ENCODE results near the gene TMEM18.

The TMEM18 gene

GRCh38 chr2:693606-694005, 16.4 kb upstream of the TMEM18 start:
- Histone ChIP-seq H3K18ac (ENCODE audit: low read length) (no peak overlapping the region), H4K91ac (ENCODE audit: low read depth, low read length, poor library complexity) (no peak overlapping the region), H3K23ac (ENCODE audit: low read depth, low read length, poor library complexity) (no peak overlapping the region), H3K79me1 (ENCODE audit: low read depth, low read length) (no peaks in the 10 kb centered on the region), H2AFZ (ENCODE audit: low read length) (no peak overlapping the region), H3K4me1 (ENCODE audit: control insufficient read depth in 2 of 2, insufficient read depth in 1 of 2, low read depth in 1 of 2, low read length in 2 of 2) (no peaks in the 10 kb centered on the region), H3K9ac (ENCODE audit: low read depth, low read length, poor library complexity) (no peak overlapping the region), H2BK12ac (ENCODE audit: low read length) (no peak overlapping the region), H2BK120ac (ENCODE audit: low read depth, low read length) (no peak overlapping the region), H3K27me3 (ENCODE audit: control insufficient read depth in 3 of 3, insufficient read depth in 3 of 3, low read depth in 1 of 3, low read length in 3 of 3) (no peaks in the 10 kb centered on the region), H2BK5ac (ENCODE audit: low read length) (no peak overlapping the region), H3K14ac (ENCODE audit: low read length) (no peak overlapping the region), H3K4me2 (ENCODE audit: insufficient read depth, low read length, poor library complexity, severe bottlenecking) (no peak overlapping the region), H4K8ac (ENCODE audit: low read depth, low read length) (no peak overlapping the region), H3K4ac (ENCODE audit: low read length) (no peak overlapping the region), H3K9me3 (replicated peaks in 1 of 2; ENCODE audit: control insufficient read depth in 2 of 2, insufficient read depth in 1 of 2, low read depth in 1 of 2, low read length in 2 of 2) (peaks cover 0 to 2% of the 10 kb centered on the region in 2 donors), H3K27ac (replicated peaks; ENCODE audit: low read length) (no peak overlapping the region), H2AK5ac (ENCODE audit: low read depth, low read length) (no peak overlapping the region), H2BK15ac (ENCODE audit: low read length) (no peak overlapping the region), H3K4me3 (ENCODE audit: low read length in 2 of 2) (no peak overlapping the region), H3K36me3 (replicated peaks in 1 of 2; ENCODE audit: control insufficient read depth in 2 of 2, insufficient read depth in 2 of 2, low read length in 2 of 2) (no peaks in the 10 kb centered on the region)
- DNase-seq (ENCODE audit: low spot score): no peak
- no CpG with 5 or more reads among the region's 7 CpGs for WGBS, 2 donors (ENCODE audit: extremely low coverage in 2 of 2, insufficient read length in 2 of 2, insufficient replicate concordance in 1 of 2)

GRCh38 chr2:692767-693166, 15.6 kb upstream of the TMEM18 start:
- H3K4me2 ChIP-seq (ENCODE audit: insufficient read depth, low read length, poor library complexity, severe bottlenecking): no peak overlapping the region
- H4K8ac ChIP-seq (ENCODE audit: low read depth, low read length): no peak overlapping the region
- no peaks in the 10 kb centered on the region for H3K79me1 ChIP-seq (ENCODE audit: low read depth, low read length)
- H3K4me1 ChIP-seq (ENCODE audit: control insufficient read depth in 2 of 2, insufficient read depth in 1 of 2, low read depth in 1 of 2, low read length in 2 of 2): no peaks in the 10 kb centered on the region
- H3K36me3 ChIP-seq (replicated peaks in 1 of 2; ENCODE audit: control insufficient read depth in 2 of 2, insufficient read depth in 2 of 2, low read length in 2 of 2): no peaks in the 10 kb centered on the region
- no peak overlapping the region for H2BK120ac ChIP-seq (ENCODE audit: low read depth, low read length)
- H2BK5ac ChIP-seq (ENCODE audit: low read length): no peak overlapping the region
- H3K27me3 ChIP-seq (ENCODE audit: control insufficient read depth in 3 of 3, insufficient read depth in 3 of 3, low read depth in 1 of 3, low read length in 3 of 3): no peaks in the 10 kb centered on the region
- peaks cover 0 to 5% of the 10 kb centered on the region in 2 donors for H3K9me3 ChIP-seq (replicated peaks in 1 of 2; ENCODE audit: control insufficient read depth in 2 of 2, insufficient read depth in 1 of 2, low read depth in 1 of 2, low read length in 2 of 2)
- no peak overlapping the region for H2BK15ac ChIP-seq (ENCODE audit: low read length)
- DNase-seq (ENCODE audit: low spot score): no peak
- no peak overlapping the region for H2BK12ac ChIP-seq (ENCODE audit: low read length)
- no peak overlapping the region for H3K18ac ChIP-seq (ENCODE audit: low read length)
- H3K14ac ChIP-seq (ENCODE audit: low read length): no peak overlapping the region
- no peak overlapping the region for H2AFZ ChIP-seq (ENCODE audit: low read length)
- H4K91ac ChIP-seq (ENCODE audit: low read depth, low read length, poor library complexity): no peak overlapping the region
- H3K27ac ChIP-seq (replicated peaks; ENCODE audit: low read length): no peak overlapping the region
- no peak overlapping the region for H3K9ac ChIP-seq (ENCODE audit: low read depth, low read length, poor library complexity)
- H3K4me3 ChIP-seq (ENCODE audit: low read length in 2 of 2): no peak overlapping the region
- H2AK5ac ChIP-seq (ENCODE audit: low read depth, low read length): no peak overlapping the region
- H3K4ac ChIP-seq (ENCODE audit: low read length): no peak overlapping the region
- WGBS, 2 donors (ENCODE audit: extremely low coverage in 2 of 2, insufficient read length in 2 of 2, insufficient replicate concordance in 1 of 2): no CpG with 5 or more reads among the region's 8 CpGs
- H3K23ac ChIP-seq (ENCODE audit: low read depth, low read length, poor library complexity): no peak overlapping the region

GRCh38 chr2:691821-692761, 14.9 kb upstream of the TMEM18 start:
- H3K18ac ChIP-seq (ENCODE audit: low read length): peak overlapping the region; percentile 28
- H4K8ac ChIP-seq (ENCODE audit: low read depth, low read length): no peak overlapping the region
- H2BK5ac ChIP-seq (ENCODE audit: low read length): no peak overlapping the region
- H4K91ac ChIP-seq (ENCODE audit: low read depth, low read length, poor library complexity): no peak overlapping the region
- peaks cover 0 to 5% of the 10 kb centered on the region in 2 donors for H3K9me3 ChIP-seq (replicated peaks in 1 of 2; ENCODE audit: control insufficient read depth in 2 of 2, insufficient read depth in 1 of 2, low read depth in 1 of 2, low read length in 2 of 2)
- H3K4me2 ChIP-seq (ENCODE audit: insufficient read depth, low read length, poor library complexity, severe bottlenecking): no peak overlapping the region
- H3K4ac ChIP-seq (ENCODE audit: low read length): no peak overlapping the region
- DNase-seq (ENCODE audit: low spot score): no peak
- no peak overlapping the region for H3K14ac ChIP-seq (ENCODE audit: low read length)
- WGBS, 2 donors (ENCODE audit: extremely low coverage in 2 of 2, insufficient read length in 2 of 2, insufficient replicate concordance in 1 of 2): no CpG with 5 or more reads among the region's 35 CpGs
- H2AFZ ChIP-seq (ENCODE audit: low read length): no peak overlapping the region
- H3K36me3 ChIP-seq (replicated peaks in 1 of 2; ENCODE audit: control insufficient read depth in 2 of 2, insufficient read depth in 2 of 2, low read length in 2 of 2): no peaks in the 10 kb centered on the region
- no peak overlapping the region for H2BK120ac ChIP-seq (ENCODE audit: low read depth, low read length)
- H3K4me1 ChIP-seq (ENCODE audit: control insufficient read depth in 2 of 2, insufficient read depth in 1 of 2, low read depth in 1 of 2, low read length in 2 of 2): no peaks in the 10 kb centered on the region
- no peak overlapping the region for H3K4me3 ChIP-seq (ENCODE audit: low read length in 2 of 2)
- no peak overlapping the region for H2BK15ac ChIP-seq (ENCODE audit: low read length)
- no peak overlapping the region for H2BK12ac ChIP-seq (ENCODE audit: low read length)
- H3K9ac ChIP-seq (ENCODE audit: low read depth, low read length, poor library complexity): no peak overlapping the region
- H3K23ac ChIP-seq (ENCODE audit: low read depth, low read length, poor library complexity): no peak overlapping the region
- H3K79me1 ChIP-seq (ENCODE audit: low read depth, low read length): no peaks in the 10 kb centered on the region
- no peak overlapping the region for H2AK5ac ChIP-seq (ENCODE audit: low read depth, low read length)
- H3K27me3 ChIP-seq (ENCODE audit: control insufficient read depth in 3 of 3, insufficient read depth in 3 of 3, low read depth in 1 of 3, low read length in 3 of 3): no peaks in the 10 kb centered on the region
- no peak overlapping the region for H3K27ac ChIP-seq (replicated peaks; ENCODE audit: low read length)

- Histone ChIP-seq H4K8ac (ENCODE audit: low read depth, low read length) (no peak overlapping the region), H2AK5ac (ENCODE audit: low read depth, low read length) (no peak overlapping the region), H3K36me3 (replicated peaks in 1 of 2; ENCODE audit: control insufficient read depth in 2 of 2, insufficient read depth in 2 of 2, low read length in 2 of 2) (no peaks in the 10 kb centered on the region), H3K14ac (ENCODE audit: low read length) (no peak overlapping the region), H2AFZ (ENCODE audit: low read length) (no peak overlapping the region), H3K18ac (ENCODE audit: low read length) (no peak overlapping the region), H3K27ac (replicated peaks; ENCODE audit: low read length) (no peak overlapping the region), H3K9me3 (replicated peaks in 1 of 2; ENCODE audit: control insufficient read depth in 2 of 2, insufficient read depth in 1 of 2, low read depth in 1 of 2, low read length in 2 of 2) (peaks cover 4 to 12% of the 10 kb centered on the region in 2 donors), H3K4ac (ENCODE audit: low read length) (no peak overlapping the region), H4K91ac (ENCODE audit: low read depth, low read length, poor library complexity) (no peak overlapping the region), H3K27me3 (ENCODE audit: control insufficient read depth in 3 of 3, insufficient read depth in 3 of 3, low read depth in 1 of 3, low read length in 3 of 3) (no peaks in the 10 kb centered on the region), H2BK15ac (ENCODE audit: low read length) (no peak overlapping the region), H2BK120ac (ENCODE audit: low read depth, low read length) (no peak overlapping the region), H2BK12ac (ENCODE audit: low read length) (no peak overlapping the region), H3K4me1 (ENCODE audit: control insufficient read depth in 2 of 2, insufficient read depth in 1 of 2, low read depth in 1 of 2, low read length in 2 of 2) (no peaks in the 10 kb centered on the region), H3K4me2 (ENCODE audit: insufficient read depth, low read length, poor library complexity, severe bottlenecking) (no peak overlapping the region), H3K23ac (ENCODE audit: low read depth, low read length, poor library complexity) (no peak overlapping the region), H2BK5ac (ENCODE audit: low read length) (no peak overlapping the region), H3K4me3 (ENCODE audit: low read length in 2 of 2) (no peak overlapping the region), H3K79me1 (ENCODE audit: low read depth, low read length) (no peaks in the 10 kb centered on the region), H3K9ac (ENCODE audit: low read depth, low read length, poor library complexity) (no peak overlapping the region)
- DNase-seq (ENCODE audit: low spot score): no peak
- WGBS, 2 donors (ENCODE audit: extremely low coverage in 2 of 2, insufficient read length in 2 of 2, insufficient replicate concordance in 1 of 2): no CpG with 5 or more reads among the region's 10 CpGs
Measured at GRCh38 chr2:690799-691198, 13.6 kb upstream of the TMEM18 start.

All from neuronal stem cell (in vitro differentiated cells).